ENCODE measurements around the gene C17orf67. TPM values are rescaled to one million over a fixed set of nuclear protein-coding genes. Genes with fewer than 3 reads are reported as not detected.

The C17orf67 gene
- total and polyA plus RNA-seq, 2 of the 13 experiments (the other 11 are each of a cell fraction or from before 2014, with no cell fraction given), result 0.41 to 0.86 TPM

GRCh38 chr17:56773124-56773523 is 60.6 kb downstream of the C17orf67 start:
- H3K36me3 ChIP-seq (replicated peaks in 1 of 2; ENCODE audit: control insufficient read depth in 1 of 2, insufficient read depth in 2 of 2, low read length in 2 of 2), result no peaks in the 10 kb centered on the region
- H2AFZ ChIP-seq (ENCODE audit: low read length), result no peak overlapping the region
- H3K4me1 ChIP-seq (ENCODE audit: insufficient read depth, low read length), result peaks cover 27% of the 10 kb centered on the region
- no peaks in the 10 kb centered on the region for H3K79me2 ChIP-seq (ENCODE audit: insufficient read depth, low read length)
- no peaks in the 10 kb centered on the region for H3K9me3 ChIP-seq (ENCODE audit: low read length)
- BruUV-seq (replicated peaks), result no TSS peak
- H3K9ac ChIP-seq (ENCODE audit: insufficient read depth, low read depth, low read length), result no peak overlapping the region
- ATAC-seq (no peak; the same call in 2 of the 3 replicates), FAIRE-seq (no peak), DNase-seq (ENCODE audit: low spot score) (no peak)
- 12% methylated on average over 3 of the region's 3 CpGs for WGBS (ENCODE audit: low lambda C conversion rate)
- no peaks in the 10 kb centered on the region for H4K20me1 ChIP-seq (ENCODE audit: insufficient read depth, low read length)
- H3K27me3 ChIP-seq (ENCODE audit: control insufficient read depth in 1 of 2, insufficient read depth in 2 of 2, low read length in 2 of 2), result peaks cover 0 to 28% of the 10 kb centered on the region in 2 experiments; a peak in 2 of 5 replicates
- POLR2A ChIA-PET, result no interaction called here
- in situ Hi-C loops (cut with HindIII; ENCODE audit: extremely low pct_ligation_motif_present, low pct_unique_long_range_greater_than_20kb) (no loop called here), intact Hi-C loops (cut with micrococcal nuclease; ENCODE audit: unreplicated experiment) (no loop called here)
- CTCF ChIA-PET (ENCODE audit: low intra/inter-chr PET ratio, low total read pairs), result no interaction called here
- no peak overlapping the region for H3K27ac ChIP-seq (ENCODE audit: extremely low read length, insufficient read depth, low read length)
- H3K4me2 ChIP-seq (ENCODE audit: low read depth, low read length), result peak overlapping the region; percentile 32
- TF ChIP-seq, protein P1, sequence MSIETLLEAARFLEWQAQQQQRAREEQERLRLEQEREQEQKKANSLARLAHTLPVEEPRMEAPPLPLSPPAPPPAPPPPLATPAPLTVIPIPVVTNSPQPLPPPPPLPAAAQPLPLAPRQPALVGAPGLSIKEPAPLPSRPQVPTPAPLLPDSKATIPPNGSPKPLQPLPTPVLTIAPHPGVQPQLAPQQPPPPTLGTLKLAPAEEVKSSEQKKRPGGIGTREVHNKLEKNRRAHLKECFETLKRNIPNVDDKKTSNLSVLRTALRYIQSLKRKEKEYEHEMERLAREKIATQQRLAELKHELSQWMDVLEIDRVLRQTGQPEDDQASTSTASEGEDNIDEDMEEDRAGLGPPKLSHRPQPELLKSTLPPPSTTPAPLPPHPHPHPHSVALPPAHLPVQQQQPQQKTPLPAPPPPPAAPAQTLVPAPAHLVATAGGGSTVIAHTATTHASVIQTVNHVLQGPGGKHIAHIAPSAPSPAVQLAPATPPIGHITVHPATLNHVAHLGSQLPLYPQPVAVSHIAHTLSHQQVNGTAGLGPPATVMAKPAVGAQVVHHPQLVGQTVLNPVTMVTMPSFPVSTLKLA (IDR thresholded peaks at IDR 0.05), result no peak
- TF ChIP-seq HOXA9 (CRISPR knock-in tag; IDR thresholded peaks at IDR 0.05; ENCODE audit: borderline replicate concordance), result no peak
- TF ChIP-seq U2AF2 (IDR thresholded peaks at IDR 0.05; ENCODE audit: low read depth, low read length), result no peak
- TF ChIP-seq GPBP1L1 (CRISPR knock-in tag; IDR thresholded peaks at IDR 0.05), result no peak
- TF ChIP-seq, protein P2, sequence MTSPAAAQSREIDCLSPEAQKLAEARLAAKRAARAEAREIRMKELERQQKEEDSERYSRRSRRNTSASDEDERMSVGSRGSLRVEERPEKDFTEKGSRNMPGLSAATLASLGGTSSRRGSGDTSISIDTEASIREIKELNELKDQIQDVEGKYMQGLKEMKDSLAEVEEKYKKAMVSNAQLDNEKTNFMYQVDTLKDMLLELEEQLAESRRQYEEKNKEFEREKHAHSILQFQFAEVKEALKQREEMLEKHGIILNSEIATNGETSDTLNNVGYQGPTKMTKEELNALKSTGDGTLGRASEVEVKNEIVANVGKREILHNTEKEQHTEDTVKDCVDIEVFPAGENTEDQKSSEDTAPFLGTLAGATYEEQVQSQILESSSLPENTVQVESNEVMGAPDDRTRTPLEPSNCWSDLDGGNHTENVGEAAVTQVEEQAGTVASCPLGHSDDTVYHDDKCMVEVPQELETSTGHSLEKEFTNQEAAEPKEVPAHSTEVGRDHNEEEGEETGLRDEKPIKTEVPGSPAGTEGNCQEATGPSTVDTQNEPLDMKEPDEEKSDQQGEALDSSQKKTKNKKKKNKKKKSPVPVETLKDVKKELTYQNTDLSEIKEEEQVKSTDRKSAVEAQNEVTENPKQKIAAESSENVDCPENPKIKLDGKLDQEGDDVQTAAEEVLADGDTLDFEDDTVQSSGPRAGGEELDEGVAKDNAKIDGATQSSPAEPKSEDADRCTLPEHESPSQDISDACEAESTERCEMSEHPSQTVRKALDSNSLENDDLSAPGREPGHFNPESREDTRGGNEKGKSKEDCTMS (CRISPR knock-in tag; conservative IDR thresholded peaks at IDR 0.05), result no peak
- no peak for TF ChIP-seq MIER2 (CRISPR knock-in tag; IDR thresholded peaks at IDR 0.05)
- TF ChIP-seq RARA (CRISPR knock-in tag; IDR thresholded peaks at IDR 0.05), result no peak
- TF ChIP-seq TOE1 (CRISPR knock-in tag; IDR thresholded peaks at IDR 0.05), result no peak
- no peak for TF ChIP-seq ZNF563 (CRISPR knock-in tag; IDR thresholded peaks at IDR 0.05)
- TF ChIP-seq MBNL3 (CRISPR knock-in tag; conservative IDR thresholded peaks at IDR 0.05), result no peak
- TF ChIP-seq MED13 (CRISPR knock-in tag; IDR thresholded peaks at IDR 0.05), result no peak
- TF ChIP-seq SCMH1 (CRISPR knock-in tag; IDR thresholded peaks at IDR 0.05; ENCODE audit: borderline replicate concordance), result no peak
- TF ChIP-seq, protein P3, sequence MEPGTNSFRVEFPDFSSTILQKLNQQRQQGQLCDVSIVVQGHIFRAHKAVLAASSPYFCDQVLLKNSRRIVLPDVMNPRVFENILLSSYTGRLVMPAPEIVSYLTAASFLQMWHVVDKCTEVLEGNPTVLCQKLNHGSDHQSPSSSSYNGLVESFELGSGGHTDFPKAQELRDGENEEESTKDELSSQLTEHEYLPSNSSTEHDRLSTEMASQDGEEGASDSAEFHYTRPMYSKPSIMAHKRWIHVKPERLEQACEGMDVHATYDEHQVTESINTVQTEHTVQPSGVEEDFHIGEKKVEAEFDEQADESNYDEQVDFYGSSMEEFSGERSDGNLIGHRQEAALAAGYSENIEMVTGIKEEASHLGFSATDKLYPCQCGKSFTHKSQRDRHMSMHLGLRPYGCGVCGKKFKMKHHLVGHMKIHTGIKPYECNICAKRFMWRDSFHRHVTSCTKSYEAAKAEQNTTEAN (CRISPR knock-in tag; conservative IDR thresholded peaks at IDR 0.05), result no peak
- TF ChIP-seq GATAD1 (CRISPR knock-in tag; IDR thresholded peaks at IDR 0.05), result no peak
- TF ChIP-seq, protein P4, sequence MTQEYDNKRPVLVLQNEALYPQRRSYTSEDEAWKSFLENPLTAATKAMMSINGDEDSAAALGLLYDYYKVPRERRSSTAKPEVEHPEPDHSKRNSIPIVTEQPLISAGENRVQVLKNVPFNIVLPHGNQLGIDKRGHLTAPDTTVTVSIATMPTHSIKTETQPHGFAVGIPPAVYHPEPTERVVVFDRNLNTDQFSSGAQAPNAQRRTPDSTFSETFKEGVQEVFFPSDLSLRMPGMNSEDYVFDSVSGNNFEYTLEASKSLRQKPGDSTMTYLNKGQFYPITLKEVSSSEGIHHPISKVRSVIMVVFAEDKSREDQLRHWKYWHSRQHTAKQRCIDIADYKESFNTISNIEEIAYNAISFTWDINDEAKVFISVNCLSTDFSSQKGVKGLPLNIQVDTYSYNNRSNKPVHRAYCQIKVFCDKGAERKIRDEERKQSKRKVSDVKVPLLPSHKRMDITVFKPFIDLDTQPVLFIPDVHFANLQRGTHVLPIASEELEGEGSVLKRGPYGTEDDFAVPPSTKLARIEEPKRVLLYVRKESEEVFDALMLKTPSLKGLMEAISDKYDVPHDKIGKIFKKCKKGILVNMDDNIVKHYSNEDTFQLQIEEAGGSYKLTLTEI (CRISPR knock-in tag; conservative IDR thresholded peaks at IDR 0.05), result no peak
- no peak for TF ChIP-seq NCOA2 (CRISPR knock-in tag; IDR thresholded peaks at IDR 0.05)
- TF ChIP-seq ZNF790 (CRISPR knock-in tag; IDR thresholded peaks at IDR 0.05; ENCODE audit: borderline replicate concordance), result no peak
- TF ChIP-seq ZNF543 (CRISPR knock-in tag; IDR thresholded peaks at IDR 0.05), result no peak
- no peak for TF ChIP-seq HDAC1 (CRISPR knock-in tag; IDR thresholded peaks at IDR 0.05)
- H3K4me3 ChIP-seq (replicated peaks in 1 of 3; ENCODE audit: insufficient read depth in 1 of 3, low read depth in 2 of 3, low read length in 3 of 3), result no peak overlapping the region; a peak in 1 of 6 replicates
